HCT116 (cell line): ENCODE data around the gene BMERB1. TPM values are rescaled to one million over a fixed set of nuclear protein-coding genes. Genes with fewer than 3 reads are reported as not detected.

Experiments used
- ATAC-seq: fragments of 200-7000 bp; cut with Tn5 transposase; 2 replicates; pipeline ENCODE4 v1.9.1; 2020; ENCODE audit warnings: mild to moderate bottlenecking, moderate library complexity
- BruUV-seq: library from RNA; stranded (reverse); fragments of 400-500 nt; replicated peaks from 2 replicates; lab custom pipeline; 2021; lab: Mats Ljungman, UMichigan
- CTCF ChIA-PET: fragments of 300-600 bp; sonication (Branson Sonifier 250); formaldehyde crosslinking; loops from one replicate; lab custom pipeline; 2021; ENCODE audit warnings: antibody characterized with exemption; lab: Charles Lee
- POLR2A ChIA-PET: fragments of 300-600, 350-600 bp; sonication (Branson Sonifier 250); formaldehyde crosslinking; loops from one replicate; lab custom pipeline; 2021; ENCODE audit warnings: antibody characterized with exemption; lab: Charles Lee
- RAD21 ChIA-PET, 2 experiments: fragments of 300-600 bp; sonication (Branson Sonifier 250); formaldehyde crosslinking; loops; one replicate each; lab custom pipeline; 2023; ENCODE audit warnings: low total read pairs in 2 of 2; ENCODE audit not compliant: uncharacterized antibody in 2 of 2, unreplicated experiment in 2 of 2, low non-redundant PET in 1 of 2; lab: Charles Lee
- DNase-seq: peaks from one replicate; pipeline ENCODE4 v3.0.0-alpha.2; 2010; ENCODE audit warnings: low read depth, low spot score
- H2AFZ ChIP-seq: fragments of 200-600 bp; shearing (Covaris generic), sonication (generic); 2 replicates; pipeline ENCODE4 v1.6.1; 2017; ENCODE audit warnings: low read depth, mixed run types, mixed read lengths, antibody characterized with exemption, low read length; ENCODE audit not compliant: poor library complexity, severe bottlenecking
- H3K27ac ChIP-seq: 2 replicates; pipeline ENCODE4 v1.5.1; 2012; ENCODE audit warnings: low read depth, low read length
- H3K27me3 ChIP-seq: fragments of 200-600 bp; sonication (generic); 2 replicates; pipeline ENCODE4 v1.6.1; 2016; ENCODE audit warnings: mixed run types, low read length, mixed read lengths; ENCODE audit not compliant: insufficient read depth
- H3K36me3 ChIP-seq, 2 experiments: fragments of 200-500 bp in 1 of 2; fragments of 200-600 bp in 1 of 2; sonication (Bioruptor generic) in 1 of 2; sonication (generic) in 1 of 2; 2 replicates each; pipeline versions ENCODE4 v1.5.1 to v1.6.1; 2014 to 2016; ENCODE audit warnings: low read length in 2 of 2, inconsistent platforms in 1 of 2, mixed read lengths in 1 of 2, mixed run types in 1 of 2; ENCODE audit not compliant: insufficient read depth in 2 of 2, control insufficient read depth in 1 of 2
- H3K4me1 ChIP-seq, 2 experiments: fragments of 200-600 bp in 1 of 2; sonication (generic) in 1 of 2; 2 replicates each; pipeline versions ENCODE4 v1.5.1 to v1.6.1; 2012 to 2017; ENCODE audit warnings: low read length in 2 of 2, inconsistent platforms in 1 of 2, mild to moderate bottlenecking in 1 of 2, mixed read lengths in 1 of 2, mixed run types in 1 of 2, moderate library complexity in 1 of 2; ENCODE audit not compliant: insufficient read depth in 2 of 2, control insufficient read depth in 1 of 2
- H3K4me2 ChIP-seq: fragments of 200-600 bp; sonication (generic); 2 replicates; pipeline ENCODE4 v1.6.1; 2017; ENCODE audit warnings: mixed run types, low read length, mixed read lengths
- H3K4me3 ChIP-seq, 2 experiments: fragments of 200-600 bp in 1 of 2; sonication (generic) in 1 of 2; replicated peaks in 1 of 2; 2 replicates each; pipeline ENCODE4 v1.5.1; 2011 to 2016; ENCODE audit warnings: low read length in 2 of 2, control low read depth in 1 of 2, low read depth in 1 of 2, mild to moderate bottlenecking in 1 of 2, mixed read lengths in 1 of 2, mixed run types in 1 of 2
- H3K79me2 ChIP-seq: fragments of 200-600 bp; sonication (generic); 2 replicates; pipeline ENCODE4 v1.6.1; 2017; ENCODE audit warnings: mild to moderate bottlenecking, mixed run types, low read length, moderate library complexity, mixed read lengths; ENCODE audit not compliant: insufficient read depth
- H3K9ac ChIP-seq: fragments of 200-600 bp; sonication (generic); 2 replicates; pipeline ENCODE4 v1.6.1; 2016; ENCODE audit warnings: low read length, mixed read lengths
- H3K9me2 ChIP-seq: fragments of 200-600 bp; sonication (generic), shearing (Covaris generic); 2 replicates; pipeline ENCODE4 v1.6.1; 2017; ENCODE audit warnings: mixed run types, mild to moderate bottlenecking, moderate library complexity; ENCODE audit not compliant: insufficient read depth
- H3K9me3 ChIP-seq, 2 experiments: fragments of 200-500 bp in 1 of 2; fragments of 200-600 bp in 1 of 2; sonication (Bioruptor generic) in 1 of 2; sonication (generic) in 1 of 2; 2 replicates each; pipeline ENCODE4 v1.6.1; 2014 to 2017; ENCODE audit warnings: low read length in 2 of 2, mixed read lengths in 2 of 2, inconsistent platforms in 1 of 2, low read depth in 1 of 2, mild to moderate bottlenecking in 1 of 2, mixed run types in 1 of 2, moderate library complexity in 1 of 2; ENCODE audit not compliant: control insufficient read depth in 1 of 2, insufficient read depth in 1 of 2
- H4K20me1 ChIP-seq: fragments of 200-600 bp; sonication (generic), shearing (Covaris generic); 2 replicates; pipeline ENCODE4 v1.6.1; 2017; ENCODE audit warnings: mixed run types, mild to moderate bottlenecking, moderate library complexity; ENCODE audit not compliant: insufficient read depth
- CBX3 ChIP-seq: IDR thresholded peaks from 2 replicates; pipeline ENCODE4 v1.6.1; 2012; ENCODE audit warnings: low read depth
- CEBPB ChIP-seq: IDR thresholded peaks from 2 replicates; pipeline ENCODE4 v1.6.1; 2012; ENCODE audit warnings: low read depth
- EZH2 ChIP-seq: fragments of 200-600 bp; sonication (generic); IDR thresholded peaks from 2 replicates; pipeline ENCODE4 v1.6.1; 2017; ENCODE audit warnings: antibody characterized with exemption, mixed run types
- FOSL1 ChIP-seq: IDR thresholded peaks from 2 replicates; pipeline ENCODE4 v1.6.1; 2012; ENCODE audit warnings: low read depth
- JUND ChIP-seq: IDR thresholded peaks from 2 replicates; pipeline ENCODE4 v1.6.1; 2012
- POLR2A ChIP-seq: IDR thresholded peaks from 2 replicates; pipeline ENCODE4 v1.7.0; 2011; ENCODE audit warnings: borderline replicate concordance; ENCODE audit not compliant: insufficient read depth, insufficient read length; ENCODE audit errors: extremely low read depth
- POLR2AphosphoS5 ChIP-seq: IDR thresholded peaks from 2 replicates; pipeline ENCODE4 v1.6.1; 2011; ENCODE audit warnings: mild to moderate bottlenecking, low read depth, low read length, moderate library complexity
- RAD21 ChIP-seq: IDR thresholded peaks from 2 replicates; pipeline ENCODE4 v1.6.1; 2012; ENCODE audit warnings: low read depth, mild to moderate bottlenecking
- SIN3A ChIP-seq: IDR thresholded peaks from 2 replicates; pipeline ENCODE4 v1.6.1; 2012; ENCODE audit warnings: low read depth
- SP1 ChIP-seq: IDR thresholded peaks from 2 replicates; pipeline ENCODE4 v1.6.1; 2012; ENCODE audit warnings: low read depth
- TCF7L2 ChIP-seq: IDR thresholded peaks from 2 replicates; pipeline ENCODE4 v1.7.0; 2011; ENCODE audit warnings: borderline replicate concordance, inconsistent platforms; ENCODE audit not compliant: insufficient read depth, insufficient read length; ENCODE audit errors: extremely low read depth
- YY1 ChIP-seq: IDR thresholded peaks from 2 replicates; pipeline ENCODE4 v1.6.1; 2011; ENCODE audit warnings: low read length, low read depth, moderate library complexity, mild to moderate bottlenecking; ENCODE audit not compliant: insufficient replicate concordance; ENCODE audit errors: extremely low read depth
- intact Hi-C: fragments of 100-400 bp; cut with micrococcal nuclease; formaldehyde crosslinking; loops from 2 replicates; pipeline ENCODE4 v1.10.0; 2022
- total RNA-seq: library from RNA; stranded (reverse); gene quantifications from one replicate; pipeline ENCODE4 v1.2.1, GENCODE V29; 2021; ENCODE audit not compliant: unreplicated experiment
- TF ChIP-seq, protein P1 (sequence below): IDR thresholded peaks from 2 replicates; pipeline ENCODE4 v1.6.1; 2012
- TF ChIP-seq, protein P2 (sequence below): IDR thresholded peaks from 2 replicates; pipeline ENCODE4 v1.6.1; 2012

The BMERB1 gene
- total RNA-seq, 1 experiment from 2014 or later: 43.6 TPM

DNA sequence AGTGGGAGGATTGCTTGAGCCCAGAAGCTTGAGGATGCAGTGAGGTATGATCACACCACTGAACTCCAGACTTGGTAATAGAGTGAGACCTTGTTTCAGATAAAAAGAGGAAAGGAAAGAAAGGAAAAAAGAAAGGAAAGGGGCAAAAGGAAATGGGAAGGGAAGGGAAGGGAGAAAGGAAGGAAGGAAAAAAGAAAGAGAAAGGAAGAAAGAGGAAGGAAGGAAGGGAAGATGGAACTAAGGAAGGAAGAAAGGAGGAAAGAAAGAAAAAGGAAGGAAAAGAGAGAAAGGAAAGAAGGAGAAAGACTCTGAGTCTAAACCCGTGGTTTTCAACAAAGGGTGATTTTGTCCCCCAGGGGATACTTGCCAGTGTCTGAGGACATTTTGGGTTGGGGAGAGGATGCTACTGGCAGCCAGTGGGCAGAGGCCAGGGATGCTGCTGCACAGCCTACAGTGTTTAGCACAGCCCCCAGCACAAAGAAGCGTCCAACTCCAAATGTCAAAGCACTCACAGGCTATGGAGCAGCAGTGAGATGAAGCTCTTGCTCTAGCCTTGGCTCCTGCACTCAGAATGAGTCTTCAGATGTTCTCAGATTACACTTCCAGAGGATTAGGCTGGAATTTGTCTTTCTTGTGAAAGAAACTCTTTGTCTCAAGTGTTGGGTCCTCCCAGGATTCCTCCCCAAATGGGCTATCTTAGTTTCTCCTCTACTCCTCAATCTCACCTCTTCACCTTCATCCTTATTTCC, 64.2 kb downstream of the BMERB1 start (continued):
- no peak for TF ChIP-seq YY1
- TF ChIP-seq, protein P1, sequence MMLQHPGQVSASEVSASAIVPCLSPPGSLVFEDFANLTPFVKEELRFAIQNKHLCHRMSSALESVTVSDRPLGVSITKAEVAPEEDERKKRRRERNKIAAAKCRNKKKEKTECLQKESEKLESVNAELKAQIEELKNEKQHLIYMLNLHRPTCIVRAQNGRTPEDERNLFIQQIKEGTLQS: no peak
- no peak for TF ChIP-seq POLR2A
- TF ChIP-seq SP1: 0 out of 2 replicates have a peak, but pooled peaks have one; percentile 25

DNA sequence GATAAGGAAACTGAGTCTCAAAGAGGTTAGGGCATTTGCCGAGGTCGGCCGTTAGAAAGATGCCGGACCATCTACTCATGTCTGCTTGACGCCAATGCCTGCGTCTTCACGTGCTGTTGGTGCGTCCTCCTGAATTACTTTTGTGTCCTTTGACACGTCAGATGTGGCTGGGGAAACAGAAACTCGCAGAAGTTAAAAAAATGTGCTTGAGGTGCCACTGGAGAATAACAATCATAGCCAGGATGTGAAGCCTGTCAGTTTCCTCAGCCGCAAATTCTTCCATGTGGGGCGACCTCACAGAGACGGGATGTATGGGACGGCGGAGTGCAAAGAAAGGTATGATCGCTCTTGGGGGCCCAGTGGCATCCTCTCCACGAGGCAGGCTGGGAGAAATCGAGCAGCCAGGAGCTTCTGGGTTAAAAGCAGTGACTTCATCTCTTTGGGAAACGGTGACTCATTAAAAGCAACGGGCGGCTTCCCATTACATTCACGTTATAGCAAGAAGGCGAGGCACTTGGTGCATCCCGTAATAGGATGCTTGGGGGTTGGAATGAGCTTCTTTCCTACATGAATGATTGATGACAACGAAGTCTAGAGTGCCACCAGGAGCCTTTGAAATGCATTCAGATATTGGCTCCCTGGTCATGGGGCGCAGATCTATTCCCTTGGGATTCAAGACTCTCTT, 67.8 kb downstream of the BMERB1 start:
- CTCF ChIA-PET: interaction anchor here (0.9 to 1.0 kb wide), 2 partner anchors 49 to 180 kb away, joined by 3 read pairs; no protein-coding TSS in a partner anchor
- no peaks in the 10 kb centered on the region for H3K27me3 ChIP-seq
- POLR2A ChIA-PET: interaction anchor here (0.8 to 2.4 kb wide), 7 partner anchors 9 to 89 kb away, joined by 3 to 10 read pairs (median 3); no protein-coding TSS in a partner anchor
- BruUV-seq: TSS peak; percentile 98
- peak overlapping the region; percentile 79 for H3K4me2 ChIP-seq
- DNase-seq (peak; percentile 95), ATAC-seq (peak; percentile 82)
- H3K27ac ChIP-seq: peak overlapping the region; percentile 62
- TF ChIP-seq CEBPB (peak; percentile 72), YY1 (no peak), POLR2A (peak; percentile 42), FOSL1 (peak; percentile 91), SP1 (peak; percentile 87), SIN3A (0 out of 2 replicates have a peak, but pooled peaks have one; percentile 30), JUND (peak; percentile 91), EZH2 (no peak), TCF7L2 (peak; percentile 79), CBX3 (peak; percentile 40; the same call in 1 of the 2 replicates), RAD21 (peak; percentile 39; the same call in 1 of the 2 replicates), POLR2AphosphoS5 (peak; percentile 69)
- TF ChIP-seq, protein P1: no peak
- TF ChIP-seq, protein P2, sequence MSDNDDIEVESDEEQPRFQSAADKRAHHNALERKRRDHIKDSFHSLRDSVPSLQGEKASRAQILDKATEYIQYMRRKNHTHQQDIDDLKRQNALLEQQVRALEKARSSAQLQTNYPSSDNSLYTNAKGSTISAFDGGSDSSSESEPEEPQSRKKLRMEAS: peak; percentile 90
- H4K20me1 ChIP-seq: no peaks in the 10 kb centered on the region
- RAD21 ChIA-PET: interaction anchor here in 1 of 2 experiments (0.6 kb wide), 1 partner anchor 15 kb away, joined by 3 read pairs; no protein-coding TSS in a partner anchor
- H3K9ac ChIP-seq: peak overlapping the region; percentile 62
- no peaks in the 10 kb centered on the region for H3K9me2 ChIP-seq
- H3K9me3 ChIP-seq: no peaks in the 10 kb centered on the region
- intact Hi-C loops: loop anchor here (2.0 to 5.0 kb wide), 2 partner anchors 65 to 89 kb away; no protein-coding TSS in a partner anchor
- peak overlapping the region in 1 of 2 experiments; percentile 41; a peak in 2 of 4 replicates for H3K4me3 ChIP-seq
- peaks cover 31 to 72% of the 10 kb centered on the region in 2 experiments for H3K4me1 ChIP-seq
- peak overlapping the region; percentile 37 for H2AFZ ChIP-seq
- H3K36me3 ChIP-seq: no peaks in the 10 kb centered on the region
- H3K79me2 ChIP-seq: peaks cover 2% of the 10 kb centered on the region; the same call in 1 of the 2 replicates
